Gastrocnemius medialis (tissue), 4 donors: ENCODE data around the gene HOXB6. TPM values are rescaled to one million over a fixed set of nuclear protein-coding genes. Genes with fewer than 3 reads are reported as not detected.
A peak's percentile ranks its signal among the peaks of the same experiment; 100 is the strongest.

Experiments used
- ATAC-seq, 2 donors: fragments of 150-250 bp; one replicate each; pipeline ENCODE4 v1.9.1; 2016
- DNase-seq, 2 donors: peaks; one replicate each; pipeline ENCODE4 v3.0.0-alpha.2; 2019
- H3K27ac ChIP-seq, 4 donors: fragments of 200-600 bp; sonication (generic); 1 replicate in 1 of 4; 2 replicates in 3 of 4; pipeline ENCODE4 v1.5.1; 2016 to 2018; ENCODE audit warnings: mild to moderate bottlenecking in 2 of 4, moderate library complexity in 1 of 4
- H3K27me3 ChIP-seq, 3 donors: fragments of 200-600 bp; sonication (generic) in 2 of 3; 1 replicate in 1 of 3; 2 replicates in 2 of 3; pipeline versions ENCODE4 v1.5.1 to v1.6.0; 2016 to 2019; ENCODE audit warnings: mild to moderate bottlenecking in 1 of 3, moderate library complexity in 1 of 3
- H3K36me3 ChIP-seq, 2 donors: fragments of 200-600 bp; sonication (generic) in 1 of 2; one replicate each; pipeline ENCODE4 v1.5.1; 2017 to 2018
- H3K4me1 ChIP-seq, 2 donors: fragments of 200-600 bp; sonication (generic) in 1 of 2; one replicate each; pipeline ENCODE4 v1.5.1; 2016 to 2017; ENCODE audit warnings: mild to moderate bottlenecking in 2 of 2
- H3K4me3 ChIP-seq, 4 donors: fragments of 200-600 bp; sonication (generic) in 3 of 4; 1 replicate in 1 of 4; 2 replicates in 3 of 4; pipeline ENCODE4 v1.5.1; 2016 to 2019; ENCODE audit warnings: mild to moderate bottlenecking in 2 of 4
- H3K9me3 ChIP-seq, 3 donors: fragments of 200-600 bp; sonication (generic) in 2 of 3; 1 replicate in 1 of 3; 2 replicates in 2 of 3; pipeline ENCODE4 v1.5.1; 2016 to 2019
- CTCF ChIP-seq, 5 experiments: fragments of 450-650 bp in 3 of 5; fragments of 200-600 bp in 2 of 5; sonication (generic) in 2 of 5; IDR thresholded peaks in 4 of 5; conservative IDR thresholded peaks in 1 of 5; 1 replicate in 4 of 5; 2 replicates in 1 of 5; pipeline ENCODE4 v1.5.1; 2016 to 2019; ENCODE audit warnings: antibody characterized with exemption in 5 of 5, mild to moderate bottlenecking in 3 of 5, moderate library complexity in 3 of 5
- POLR2A ChIP-seq, 2 donors: fragments of 450-650 bp; IDR thresholded peaks; one replicate each; pipeline ENCODE4 v1.6.1; 2017; ENCODE audit warnings: antibody characterized with exemption in 2 of 2, mild to moderate bottlenecking in 2 of 2, moderate library complexity in 2 of 2
- in situ Hi-C, 4 donors: fragments of 200-750 bp; cut with MboI; loops; one replicate each; pipeline versions ENCODE4 v1.15.0 to v1.8.0; 2017; ENCODE audit warnings: low sequenced_read_pairs in 4 of 4
- intact Hi-C: fragments of 100-400 bp; cut with DNase I; formaldehyde crosslinking; loops from one replicate; pipeline ENCODE4 v1.15.1; 2023; ENCODE audit warnings: low total_unique reads
- total RNA-seq, 4 donors: library from RNA; depleted of rRNA; stranded (reverse); fragments of >200 nt; gene quantifications; one replicate each; pipeline versions ENCODE4 v1.1.0 to v1.2.3, GENCODE V29; 2016

HOXB6 gene
- total RNA-seq, 4 donors from 2014 or later = 0.55 to 3.0 (median 1.3) TPM

GRCh38 chr17:48625495-48626244, 20.9 kb upstream of the HOXB6 start:
- no peak for DNase-seq
- no peaks in the 10 kb centered on the region for H3K9me3 ChIP-seq
- H3K4me1 ChIP-seq = peaks cover 13 to 26% of the 10 kb centered on the region in 2 donors
- no peak overlapping the region for H3K27ac ChIP-seq
- in situ Hi-C loops = loop anchor here in 1 of 4 donors (10.0 to 25.0 kb wide), 2 partner anchors 112 to 321 kb away; partner anchors contain the start of gene HOXB13
- ATAC-seq = peak in 1 of 2 donors; percentile 30
- H3K4me3 ChIP-seq = peak overlapping the region; percentile 39 to 53 (median 48)
- no peaks in the 10 kb centered on the region for H3K36me3 ChIP-seq
- intact Hi-C loops = no loop called here
- no peak for TF ChIP-seq POLR2A (IDR thresholded peaks at IDR 0.05)
- no peak for TF ChIP-seq CTCF (IDR thresholded peaks at IDR 0.05 in 4 of 5, conservative IDR thresholded peaks at IDR 0.05 in 1 of 5)
- peaks cover 94 to 100% (median 98%) of the 10 kb centered on the region in 3 donors for H3K27me3 ChIP-seq

GRCh38 chr17:48624544-48625494, 20.0 kb upstream of the HOXB6 start:
- Histone ChIP-seq H3K4me3 (peak overlapping the region; percentile 39 to 53 (median 48)), H3K27ac (no peak overlapping the region), H3K27me3 (peaks cover 94 to 100% (median 98%) of the 10 kb centered on the region in 3 donors), H3K36me3 (no peaks in the 10 kb centered on the region), H3K9me3 (no peaks in the 10 kb centered on the region), H3K4me1 (peaks cover 13 to 26% of the 10 kb centered on the region in 2 donors)
- no peak for TF ChIP-seq CTCF (IDR thresholded peaks at IDR 0.05 in 4 of 5, conservative IDR thresholded peaks at IDR 0.05 in 1 of 5)
- no peak for TF ChIP-seq POLR2A (IDR thresholded peaks at IDR 0.05)
- intact Hi-C loops = no loop called here
- DNase-seq = no peak
- in situ Hi-C loops = loop anchor here in 1 of 4 donors (10.0 to 25.0 kb wide), 2 partner anchors 112 to 320 kb away; partner anchors contain the start of gene HOXB13
- ATAC-seq = no peak

GRCh38 chr17:48624118-48624517, 19.3 kb upstream of the HOXB6 start:
- Histone ChIP-seq H3K9me3 (no peaks in the 10 kb centered on the region), H3K4me3 (no peak overlapping the region), H3K4me1 (peaks cover 13 to 26% of the 10 kb centered on the region in 2 donors), H3K27me3 (peaks cover 95 to 100% (median 98%) of the 10 kb centered on the region in 3 donors), H3K27ac (no peak overlapping the region), H3K36me3 (no peaks in the 10 kb centered on the region)
- ATAC-seq (no peak), DNase-seq (no peak)
- intact Hi-C loops (no loop called here), in situ Hi-C loops (loop anchor here in 1 of 4 donors (10.0 kb wide), 1 partner anchor 319 kb away; no protein-coding TSS in a partner anchor)
- TF ChIP-seq POLR2A (IDR thresholded peaks at IDR 0.05) = no peak

- H3K27me3 ChIP-seq = peaks cover 95 to 99% (median 98%) of the 10 kb centered on the region in 3 donors
- H3K4me3 ChIP-seq = no peak overlapping the region
- peaks cover 13 to 26% of the 10 kb centered on the region in 2 donors for H3K4me1 ChIP-seq
- H3K27ac ChIP-seq = no peak overlapping the region
- in situ Hi-C loops = loop anchor here in 1 of 4 donors (10.0 kb wide), 1 partner anchor 319 kb away; no protein-coding TSS in a partner anchor
- no peak for ATAC-seq
- DNase-seq = no peak
- TF ChIP-seq CTCF (IDR thresholded peaks at IDR 0.05 in 4 of 5, conservative IDR thresholded peaks at IDR 0.05 in 1 of 5) (no peak), POLR2A (IDR thresholded peaks at IDR 0.05) (no peak)
- no peaks in the 10 kb centered on the region for H3K9me3 ChIP-seq
- intact Hi-C loops = no loop called here
- H3K36me3 ChIP-seq = no peaks in the 10 kb centered on the region
Measured at GRCh38 chr17:48623583-48623982, 18.8 kb upstream of the HOXB6 start.
